Measurements from ENCODE around the gene OSBPL8. TPM values are rescaled to one million over a fixed set of nuclear protein-coding genes. Genes with fewer than 3 reads are reported as not detected.

Gene OSBPL8
- total and polyA plus RNA-seq, 9 of the 15 experiments (the other 6 are each of a cell fraction or from before 2014, with no cell fraction given) = 17.4 to 82.7 (median 42.8) TPM

- TF ChIP-seq, protein P1, sequence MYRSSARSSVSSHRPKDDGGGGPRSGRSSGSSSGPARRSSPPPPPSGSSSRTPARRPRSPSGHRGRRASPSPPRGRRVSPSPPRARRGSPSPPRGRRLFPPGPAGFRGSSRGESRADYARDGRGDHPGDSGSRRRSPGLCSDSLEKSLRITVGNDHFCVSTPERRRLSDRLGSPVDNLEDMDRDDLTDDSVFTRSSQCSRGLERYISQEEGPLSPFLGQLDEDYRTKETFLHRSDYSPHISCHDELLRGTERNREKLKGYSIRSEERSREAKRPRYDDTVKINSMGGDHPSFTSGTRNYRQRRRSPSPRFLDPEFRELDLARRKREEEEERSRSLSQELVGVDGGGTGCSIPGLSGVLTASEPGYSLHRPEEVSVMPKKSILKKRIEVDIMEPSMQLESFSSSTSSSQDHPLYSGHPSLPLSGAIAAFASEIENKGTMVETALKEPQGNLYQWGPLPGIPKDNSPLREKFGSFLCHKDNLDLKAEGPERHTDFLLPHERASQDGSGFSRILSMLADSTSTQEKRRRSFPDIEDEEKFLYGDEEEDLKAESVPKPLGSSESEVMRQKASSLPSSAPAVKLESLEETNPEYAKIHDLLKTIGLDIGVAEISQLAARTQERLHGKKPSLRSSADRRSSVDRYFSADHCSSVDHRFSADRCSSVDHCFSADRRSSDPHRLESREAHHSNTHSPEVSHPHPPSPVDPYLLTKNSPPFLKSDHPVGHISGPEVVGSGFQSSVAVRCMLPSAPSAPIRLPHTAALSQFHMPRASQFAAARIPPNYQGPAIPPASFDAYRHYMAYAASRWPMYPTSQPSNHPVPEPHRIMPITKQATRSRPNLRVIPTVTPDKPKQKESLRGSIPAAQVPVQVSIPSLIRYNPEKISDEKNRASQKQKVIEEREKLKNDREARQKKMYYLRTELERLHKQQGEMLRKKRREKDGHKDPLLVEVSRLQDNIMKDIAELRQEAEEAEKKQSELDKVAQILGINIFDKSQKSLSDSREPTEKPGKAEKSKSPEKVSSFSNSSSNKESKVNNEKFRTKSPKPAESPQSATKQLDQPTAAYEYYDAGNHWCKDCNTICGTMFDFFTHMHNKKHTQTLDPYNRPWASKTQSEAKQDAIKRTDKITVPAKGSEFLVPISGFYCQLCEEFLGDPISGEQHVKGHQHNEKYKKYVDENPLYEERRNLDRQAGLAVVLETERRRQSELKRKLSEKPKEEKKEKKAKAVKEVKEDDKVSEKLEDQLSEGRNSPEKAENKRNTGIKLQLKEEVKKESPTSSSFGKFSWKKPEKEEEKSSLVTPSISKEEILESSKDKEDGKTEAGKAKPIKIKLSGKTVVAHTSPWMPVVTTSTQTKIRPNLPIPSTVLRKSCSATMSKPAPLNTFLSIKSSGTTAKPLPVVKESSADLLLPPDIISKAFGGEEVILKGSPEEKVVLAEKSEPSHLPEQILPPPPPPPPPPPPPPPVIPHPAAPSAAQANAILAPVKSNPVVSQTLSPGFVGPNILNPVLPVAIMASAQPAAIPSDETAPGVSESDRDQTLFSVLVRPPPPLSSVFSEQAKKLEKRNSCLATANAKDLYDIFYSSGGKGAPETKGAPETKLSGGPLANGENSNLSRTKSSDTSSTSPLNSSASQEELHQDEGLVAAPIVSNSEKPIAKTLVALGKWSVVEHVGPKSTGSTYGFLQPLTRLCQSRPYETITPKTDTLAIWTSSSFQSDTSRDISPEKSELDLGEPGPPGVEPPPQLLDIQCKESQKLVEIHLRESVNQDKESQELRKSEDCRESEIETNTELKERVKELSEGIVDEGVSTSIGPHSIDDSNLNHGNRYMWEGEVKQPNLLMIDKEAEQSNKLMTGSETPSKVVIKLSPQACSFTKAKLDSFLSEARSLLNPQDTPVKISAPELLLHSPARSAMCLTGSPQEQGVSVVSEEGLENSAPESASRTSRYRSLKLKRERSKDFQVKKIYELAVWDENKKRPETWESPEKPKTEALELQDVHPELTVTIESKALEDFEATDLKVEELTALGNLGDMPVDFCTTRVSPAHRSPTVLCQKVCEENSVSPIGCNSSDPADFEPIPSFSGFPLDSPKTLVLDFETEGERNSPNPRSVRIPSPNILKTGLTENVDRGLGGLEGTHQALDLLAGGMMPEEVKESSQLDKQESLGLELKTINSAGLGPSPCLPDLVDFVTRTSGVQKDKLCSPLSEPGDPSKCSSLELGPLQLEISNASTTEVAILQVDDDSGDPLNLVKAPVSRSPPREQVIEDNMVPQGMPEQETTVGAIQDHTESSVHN (IDR thresholded peaks at IDR 0.05; ENCODE audit: borderline replicate concordance in 1 of 2, low read depth in 1 of 2) = no peak
- TF ChIP-seq HMG20A (CRISPR knock-in tag; conservative IDR thresholded peaks at IDR 0.05) (no peak), FOXO4 (CRISPR knock-in tag; IDR thresholded peaks at IDR 0.05) (no peak), MAFK (IDR thresholded peaks at IDR 0.05; ENCODE audit: low read length) (no peak), HLTF (IDR thresholded peaks at IDR 0.05) (no peak), ZNF24 (IDR thresholded peaks at IDR 0.05) (no peak), ETV6 (IDR thresholded peaks at IDR 0.05; ENCODE audit: borderline replicate concordance in 1 of 2, low read depth in 2 of 2, low read length in 1 of 2) (no peak), ETV6 (CRISPR knock-in tag; IDR thresholded peaks at IDR 0.05; ENCODE audit: borderline replicate concordance) (no peak), ZNF644 (tag; IDR thresholded peaks at IDR 0.05; ENCODE audit: low read depth) (peak; percentile 78; the same call in 1 of the 2 replicates), ETV5 (CRISPR knock-in tag; IDR thresholded peaks at IDR 0.05; ENCODE audit: low read depth) (no peak), STAT5B (CRISPR knock-in tag; IDR thresholded peaks at IDR 0.05) (no peak), ADNP (tag; IDR thresholded peaks at IDR 0.05) (0 out of 2 replicates have a peak, but pooled peaks have one; percentile 16), PRPF4 (IDR thresholded peaks at IDR 0.05; ENCODE audit: insufficient read depth, low read depth, low read length, poor library complexity, severe bottlenecking) (no peak)
- TF ChIP-seq, protein P2, sequence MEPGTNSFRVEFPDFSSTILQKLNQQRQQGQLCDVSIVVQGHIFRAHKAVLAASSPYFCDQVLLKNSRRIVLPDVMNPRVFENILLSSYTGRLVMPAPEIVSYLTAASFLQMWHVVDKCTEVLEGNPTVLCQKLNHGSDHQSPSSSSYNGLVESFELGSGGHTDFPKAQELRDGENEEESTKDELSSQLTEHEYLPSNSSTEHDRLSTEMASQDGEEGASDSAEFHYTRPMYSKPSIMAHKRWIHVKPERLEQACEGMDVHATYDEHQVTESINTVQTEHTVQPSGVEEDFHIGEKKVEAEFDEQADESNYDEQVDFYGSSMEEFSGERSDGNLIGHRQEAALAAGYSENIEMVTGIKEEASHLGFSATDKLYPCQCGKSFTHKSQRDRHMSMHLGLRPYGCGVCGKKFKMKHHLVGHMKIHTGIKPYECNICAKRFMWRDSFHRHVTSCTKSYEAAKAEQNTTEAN (CRISPR knock-in tag; IDR thresholded peaks at IDR 0.05) = no peak
Measured at GRCh38 chr12:76402259-76402658, 157.3 kb downstream of the OSBPL8 start (continued).
